Body of pancreas (tissue), 4 donors: ENCODE measurements around the gene HSDL2. TPM values are rescaled to one million over a fixed set of nuclear protein-coding genes. Genes with fewer than 3 reads are reported as not detected.

ENCODE experiments used
- ATAC-seq: fragments of 150-250 bp; one replicate; pipeline ENCODE4 v1.9.1; 2016
- DNase-seq, 4 donors: peaks; one replicate each; pipeline ENCODE4 v3.0.0-alpha.2; 2019
- H3K27ac ChIP-seq, 4 donors: fragments of 200-600 bp; sonication (generic); 1 replicate in 3 of 4; 2 replicates in 1 of 4; pipeline versions ENCODE4 v1.5.1 to v1.6.1; 2016 to 2019; ENCODE audit warnings: mild to moderate bottlenecking in 1 of 4, mixed read lengths in 1 of 4, moderate library complexity in 1 of 4
- H3K27me3 ChIP-seq, 2 donors: fragments of 200-600 bp; sonication (generic); one replicate each; pipeline ENCODE4 v1.6.0; 2016; ENCODE audit warnings: mild to moderate bottlenecking in 1 of 2
- H3K36me3 ChIP-seq, 2 donors: fragments of 200-600 bp; sonication (generic); replicated peaks in 1 of 2; 2 replicates each; pipeline ENCODE4 v1.5.1; 2016; ENCODE audit warnings: low read depth in 2 of 2; ENCODE audit not compliant: insufficient read depth in 1 of 2
- H3K4me1 ChIP-seq: fragments of 200-600 bp; sonication (generic); one replicate; pipeline ENCODE4 v1.6.0; 2016
- H3K4me3 ChIP-seq, 2 donors: fragments of 200-600 bp; sonication (generic); 1 replicate in 1 of 2; 2 replicates in 1 of 2; pipeline ENCODE4 v1.5.1; 2016 to 2019
- H3K9me3 ChIP-seq, 3 donors: fragments of 200-600 bp; sonication (generic); 1 replicate in 2 of 3; 2 replicates in 1 of 3; pipeline ENCODE4 v1.5.1; 2016
- POLR2A ChIP-seq, 3 donors: fragments of 450-650 bp; IDR thresholded peaks; one replicate each; pipeline ENCODE4 v1.6.1; 2016; ENCODE audit warnings: antibody characterized with exemption in 3 of 3, mild to moderate bottlenecking in 2 of 3
- WGBS, 2 donors: methylation state at CpG; one replicate each; pipeline ENCODE4 v1.1.5; 2017; 5-methylcytosine and 5-hydroxymethylcytosine counted together
- intact Hi-C: fragments of 100-400 bp; cut with DNase I; formaldehyde crosslinking; loops from one replicate; pipeline ENCODE4 v1.15.1; 2023
- total RNA-seq, 2 donors: library from RNA; depleted of rRNA; stranded (reverse); fragments of >200 nt; gene quantifications; one replicate each; pipeline ENCODE4 v1.1.0, GENCODE V29; 2016
- TF ChIP-seq, protein P1 (sequence below), 7 experiments: fragments of 450-650 bp in 4 of 7; fragments of 200-600 bp in 3 of 7; sonication (generic) in 3 of 7; IDR thresholded peaks; one replicate each; pipeline ENCODE4 v1.5.1; 2016 to 2019; ENCODE audit warnings: antibody characterized with exemption in 7 of 7

HSDL2 gene
- total RNA-seq, 2 donors from 2014 or later, result 20.5 to 22.7 TPM

DNA sequence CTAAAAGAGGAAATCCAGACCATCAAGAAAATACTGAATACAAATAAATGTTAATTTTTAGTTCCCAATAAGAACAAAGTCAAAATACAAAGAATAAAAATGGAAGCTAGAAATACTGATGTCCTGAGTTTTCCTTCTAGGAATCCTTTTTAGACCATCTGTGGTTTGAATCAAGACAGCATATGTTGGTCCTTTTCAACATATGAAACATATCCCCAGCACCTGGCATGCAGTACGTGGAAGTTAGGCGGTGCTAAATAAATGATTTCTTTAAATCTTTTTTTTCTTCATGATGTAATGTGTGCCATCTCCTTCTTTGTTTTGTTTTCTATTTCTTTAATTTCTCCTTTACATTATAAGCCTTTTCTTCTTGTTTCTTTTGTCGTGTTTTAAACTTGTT lies 140.7 kb downstream of the HSDL2 start:
- intact Hi-C loops, result no loop called here
- Histone ChIP-seq H3K27ac (no peak overlapping the region), H3K9me3 (no peaks in the 10 kb centered on the region), H3K4me1 (no peaks in the 10 kb centered on the region), H3K27me3 (no peaks in the 10 kb centered on the region), H3K4me3 (no peak overlapping the region), H3K36me3 (no peaks in the 10 kb centered on the region)
- no peak for ATAC-seq
- WGBS, 2 donors, result 60 to 63% methylated on average over 3 of the region's 3 CpGs
- DNase-seq, result no peak
- TF ChIP-seq, protein P1, sequence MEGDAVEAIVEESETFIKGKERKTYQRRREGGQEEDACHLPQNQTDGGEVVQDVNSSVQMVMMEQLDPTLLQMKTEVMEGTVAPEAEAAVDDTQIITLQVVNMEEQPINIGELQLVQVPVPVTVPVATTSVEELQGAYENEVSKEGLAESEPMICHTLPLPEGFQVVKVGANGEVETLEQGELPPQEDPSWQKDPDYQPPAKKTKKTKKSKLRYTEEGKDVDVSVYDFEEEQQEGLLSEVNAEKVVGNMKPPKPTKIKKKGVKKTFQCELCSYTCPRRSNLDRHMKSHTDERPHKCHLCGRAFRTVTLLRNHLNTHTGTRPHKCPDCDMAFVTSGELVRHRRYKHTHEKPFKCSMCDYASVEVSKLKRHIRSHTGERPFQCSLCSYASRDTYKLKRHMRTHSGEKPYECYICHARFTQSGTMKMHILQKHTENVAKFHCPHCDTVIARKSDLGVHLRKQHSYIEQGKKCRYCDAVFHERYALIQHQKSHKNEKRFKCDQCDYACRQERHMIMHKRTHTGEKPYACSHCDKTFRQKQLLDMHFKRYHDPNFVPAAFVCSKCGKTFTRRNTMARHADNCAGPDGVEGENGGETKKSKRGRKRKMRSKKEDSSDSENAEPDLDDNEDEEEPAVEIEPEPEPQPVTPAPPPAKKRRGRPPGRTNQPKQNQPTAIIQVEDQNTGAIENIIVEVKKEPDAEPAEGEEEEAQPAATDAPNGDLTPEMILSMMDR (IDR thresholded peaks at IDR 0.05), result no peak
- TF ChIP-seq POLR2A (IDR thresholded peaks at IDR 0.05), result no peak

Other genes starting within 250 kb of the HSDL2 start
- gene SUSD1, start 204.8 kb upstream of the HSDL2 start, total RNA-seq, result 1 to 10 TPM; 7.8 to 7.9 TPM
- gene PTBP3, start 46.5 kb upstream of the HSDL2 start, total RNA-seq, result 100 to 1,000 TPM in 1 of 2 donors, 10 to 100 TPM in 1; 30.4 to 122 TPM
- 1 to 10 TPM; 5.7 to 9.6 TPM for gene KIAA1958, start 106.7 kb downstream of the HSDL2 start, total RNA-seq